KMS-11 (cell line): ENCODE measurements around the gene SEMA5A.

Experiments
- H2AFZ ChIP-seq: fragments of 200-600 bp; sonication (generic); 2 replicates; pipeline ENCODE4 v1.6.1; 2016; ENCODE audit warnings: antibody characterized with exemption, mixed run types, low read depth
- H3K27ac ChIP-seq: fragments of 200-600 bp; sonication (generic); 2 replicates; pipeline ENCODE4 v1.6.1; 2016; ENCODE audit warnings: mild to moderate bottlenecking, mixed run types
- H3K27me3 ChIP-seq: fragments of 200-600 bp; sonication (generic); 2 replicates; pipeline ENCODE4 v1.6.1; 2017; ENCODE audit warnings: mild to moderate bottlenecking, low read depth, mixed run types, moderate library complexity; ENCODE audit not compliant: insufficient read depth
- H3K36me3 ChIP-seq: fragments of 200-600 bp; sonication (generic); 2 replicates; pipeline ENCODE4 v1.6.1; 2017; ENCODE audit warnings: mild to moderate bottlenecking, mixed run types; ENCODE audit not compliant: insufficient read depth
- H3K4me1 ChIP-seq: fragments of 200-600 bp; sonication (generic); 2 replicates; pipeline ENCODE4 v1.6.1; 2016; ENCODE audit warnings: mild to moderate bottlenecking, low read depth, mixed run types; ENCODE audit not compliant: poor library complexity, severe bottlenecking
- H3K4me2 ChIP-seq: fragments of 200-600 bp; sonication (generic); 2 replicates; pipeline ENCODE4 v1.7.0; 2016; ENCODE audit warnings: mild to moderate bottlenecking, mixed run types
- H3K4me3 ChIP-seq: fragments of 200-600 bp; sonication (generic); IDR thresholded peaks from 2 replicates; pipeline ENCODE4 v1.6.1; 2017; ENCODE audit warnings: low read depth, low read length, mixed read lengths; ENCODE audit not compliant: insufficient read depth
- H3K79me2 ChIP-seq: fragments of 200-600 bp; sonication (generic); 2 replicates; pipeline ENCODE4 v1.6.1; 2016; ENCODE audit warnings: low read depth, mixed run types; ENCODE audit not compliant: insufficient read depth
- H3K9ac ChIP-seq: fragments of 200-600 bp; sonication (generic); 2 replicates; pipeline ENCODE4 v1.6.1; 2016; ENCODE audit warnings: mild to moderate bottlenecking, mixed run types
- H4K20me1 ChIP-seq: fragments of 200-600 bp; sonication (generic); 2 replicates; pipeline ENCODE4 v1.6.1; 2016; ENCODE audit warnings: mild to moderate bottlenecking, mixed run types; ENCODE audit not compliant: insufficient read depth
- TF ChIP-seq, protein P1 (sequence below): fragments of 200-600 bp; sonication (generic); conservative IDR thresholded peaks from 2 replicates; pipeline ENCODE4 v1.6.1; 2017; ENCODE audit warnings: low read depth, mild to moderate bottlenecking, antibody characterized with exemption, low read length, moderate library complexity, mixed read lengths

The SEMA5A gene

DNA sequence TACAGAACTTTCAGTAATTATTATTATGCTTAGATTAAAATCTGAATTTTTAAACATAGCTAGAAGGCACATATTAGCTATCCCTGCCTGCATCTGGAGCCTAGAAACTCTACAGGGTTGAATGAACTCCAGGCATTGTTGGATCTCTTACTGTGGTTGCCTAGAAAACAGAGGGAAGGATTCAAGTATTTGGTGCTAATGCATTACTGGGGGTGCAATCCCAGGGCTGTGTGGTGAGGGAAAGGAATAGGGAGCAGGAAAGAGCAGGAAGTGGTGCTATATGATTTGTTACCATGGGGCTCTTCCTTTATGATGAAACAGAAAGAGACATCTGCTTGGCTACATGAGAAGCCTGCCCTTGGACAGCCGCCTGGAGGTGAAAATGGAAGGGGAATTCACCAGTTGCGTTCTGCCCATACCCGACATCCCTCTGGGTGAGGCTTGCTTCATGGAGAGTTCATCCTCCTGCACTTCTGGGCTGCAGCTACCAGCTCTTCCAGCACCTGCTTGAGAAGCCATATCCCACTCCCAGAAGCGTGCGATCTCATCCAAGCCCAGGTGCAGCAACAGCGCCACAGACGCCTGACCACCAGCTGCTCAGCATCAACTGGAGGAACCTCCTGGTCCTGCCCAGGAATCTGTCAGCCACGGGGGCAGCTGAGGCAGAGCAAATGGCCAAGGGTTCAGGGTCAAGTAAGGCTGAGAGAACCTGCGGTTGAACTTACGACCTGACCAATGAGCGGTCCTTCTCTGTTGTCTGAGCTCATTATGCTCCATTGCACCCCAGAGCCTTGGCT lies 362.8 kb downstream of the SEMA5A start:
- Histone ChIP-seq H2AFZ (no peak overlapping the region), H3K9ac (no peak overlapping the region), H3K79me2 (no peaks in the 10 kb centered on the region), H3K27me3 (no peaks in the 10 kb centered on the region), H3K4me1 (no peaks in the 10 kb centered on the region), H4K20me1 (no peaks in the 10 kb centered on the region), H3K27ac (no peak overlapping the region), H3K4me3 (no peak overlapping the region), H3K4me2 (no peak overlapping the region), H3K36me3 (no peaks in the 10 kb centered on the region)
- TF ChIP-seq, protein P1, sequence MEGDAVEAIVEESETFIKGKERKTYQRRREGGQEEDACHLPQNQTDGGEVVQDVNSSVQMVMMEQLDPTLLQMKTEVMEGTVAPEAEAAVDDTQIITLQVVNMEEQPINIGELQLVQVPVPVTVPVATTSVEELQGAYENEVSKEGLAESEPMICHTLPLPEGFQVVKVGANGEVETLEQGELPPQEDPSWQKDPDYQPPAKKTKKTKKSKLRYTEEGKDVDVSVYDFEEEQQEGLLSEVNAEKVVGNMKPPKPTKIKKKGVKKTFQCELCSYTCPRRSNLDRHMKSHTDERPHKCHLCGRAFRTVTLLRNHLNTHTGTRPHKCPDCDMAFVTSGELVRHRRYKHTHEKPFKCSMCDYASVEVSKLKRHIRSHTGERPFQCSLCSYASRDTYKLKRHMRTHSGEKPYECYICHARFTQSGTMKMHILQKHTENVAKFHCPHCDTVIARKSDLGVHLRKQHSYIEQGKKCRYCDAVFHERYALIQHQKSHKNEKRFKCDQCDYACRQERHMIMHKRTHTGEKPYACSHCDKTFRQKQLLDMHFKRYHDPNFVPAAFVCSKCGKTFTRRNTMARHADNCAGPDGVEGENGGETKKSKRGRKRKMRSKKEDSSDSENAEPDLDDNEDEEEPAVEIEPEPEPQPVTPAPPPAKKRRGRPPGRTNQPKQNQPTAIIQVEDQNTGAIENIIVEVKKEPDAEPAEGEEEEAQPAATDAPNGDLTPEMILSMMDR, result no peak

DNA sequence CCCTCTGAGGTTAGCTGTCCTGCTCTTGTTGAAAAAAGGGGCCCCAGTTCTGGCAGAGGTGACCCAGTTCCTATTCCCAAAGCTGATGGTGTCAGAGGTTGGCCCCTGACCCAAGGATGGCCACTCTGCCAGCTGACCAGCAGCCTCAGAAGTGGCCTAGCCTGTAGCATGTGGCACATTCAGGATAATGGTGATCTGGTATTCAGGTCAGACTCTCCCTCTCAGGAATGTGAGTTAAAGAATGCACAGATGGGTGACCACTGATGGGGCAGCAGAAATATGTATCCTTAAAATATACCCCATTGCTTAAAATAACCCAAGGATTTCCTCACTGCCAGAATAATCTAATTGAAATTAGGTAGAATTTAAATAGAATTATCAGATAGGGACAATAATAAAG lies 369.2 kb downstream of the SEMA5A start:
- Histone ChIP-seq H3K9ac (no peak overlapping the region), H4K20me1 (no peaks in the 10 kb centered on the region), H3K4me3 (no peak overlapping the region), H3K4me2 (no peak overlapping the region), H3K4me1 (no peaks in the 10 kb centered on the region), H3K36me3 (no peaks in the 10 kb centered on the region), H3K79me2 (no peaks in the 10 kb centered on the region), H3K27me3 (no peaks in the 10 kb centered on the region), H2AFZ (no peak overlapping the region), H3K27ac (no peak overlapping the region)
- TF ChIP-seq, protein P1, result no peak

GRCh38 chr5:9174446-9174845 lies 371.4 kb downstream of the SEMA5A start:
- no peaks in the 10 kb centered on the region for H4K20me1 ChIP-seq
- H3K27me3 ChIP-seq, result no peaks in the 10 kb centered on the region
- H3K4me1 ChIP-seq, result no peaks in the 10 kb centered on the region
- H2AFZ ChIP-seq, result no peak overlapping the region
- H3K36me3 ChIP-seq, result no peaks in the 10 kb centered on the region
- H3K9ac ChIP-seq, result no peak overlapping the region
- no peak overlapping the region for H3K4me2 ChIP-seq
- H3K27ac ChIP-seq, result no peak overlapping the region
- TF ChIP-seq, protein P1, result no peak
- H3K4me3 ChIP-seq, result no peak overlapping the region
- no peaks in the 10 kb centered on the region for H3K79me2 ChIP-seq

GRCh38 chr5:9173281-9174048 lies 372.4 kb downstream of the SEMA5A start:
- no peak overlapping the region for H3K4me2 ChIP-seq
- H2AFZ ChIP-seq, result no peak overlapping the region
- H3K27ac ChIP-seq, result no peak overlapping the region
- TF ChIP-seq, protein P1, result no peak
- no peak overlapping the region for H3K4me3 ChIP-seq
- no peaks in the 10 kb centered on the region for H3K36me3 ChIP-seq
- no peaks in the 10 kb centered on the region for H3K79me2 ChIP-seq
- H3K4me1 ChIP-seq, result no peaks in the 10 kb centered on the region
- no peaks in the 10 kb centered on the region for H3K27me3 ChIP-seq
- H3K9ac ChIP-seq, result no peak overlapping the region
- H4K20me1 ChIP-seq, result no peaks in the 10 kb centered on the region
